Astrocyte of the spinal cord (primary cell): Measurements from ENCODE around the gene C5orf47.

Experiments used
- DNase-seq: peaks from one replicate; pipeline ENCODE4 v3.0.0; 2011; ENCODE audit warnings: low read depth, low spot score
- H3K4me3 ChIP-seq: 2 replicates; pipeline ENCODE4 v1.5.1; 2011; ENCODE audit warnings: low read depth, mild to moderate bottlenecking, low read length, moderate library complexity
- in situ Hi-C: cut with HindIII; loops from 2 replicates; pipeline ENCODE4 v1.10.0; 2017; ENCODE audit warnings: low sequenced_read_pairs
- TF ChIP-seq, protein P1 (sequence below): IDR thresholded peaks from 2 replicates; pipeline ENCODE4 v1.5.1; 2012; ENCODE audit warnings: low read depth, mild to moderate bottlenecking, low read length, inconsistent platforms

C5orf47 gene

DNA sequence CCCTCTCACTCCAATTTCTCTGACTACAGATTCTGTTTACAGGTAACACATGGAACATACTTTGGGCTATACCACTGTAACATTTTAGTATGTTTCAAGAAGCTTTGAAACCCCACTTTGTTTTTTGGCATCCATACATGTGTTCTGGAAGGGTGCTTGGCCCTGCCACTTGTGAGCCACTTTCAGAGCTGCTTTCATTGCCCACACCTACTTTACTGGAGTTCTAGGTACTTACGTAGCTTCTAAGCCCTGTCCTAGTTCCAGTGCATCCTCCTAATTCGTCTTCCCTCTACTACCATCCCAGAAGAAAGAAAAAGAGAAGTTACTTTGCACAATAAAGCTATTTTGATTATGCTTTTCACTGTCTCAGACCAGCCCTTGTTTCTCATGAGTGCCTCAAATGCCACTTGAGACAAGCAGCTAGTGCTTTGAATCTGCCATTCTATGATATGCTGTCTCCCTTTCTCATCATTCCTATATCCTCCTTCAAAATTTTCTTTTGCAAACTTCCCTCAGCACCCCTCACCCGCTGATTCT lies 26.5 kb upstream of the C5orf47 start:
- H3K4me3 ChIP-seq = no peak overlapping the region
- TF ChIP-seq, protein P1, sequence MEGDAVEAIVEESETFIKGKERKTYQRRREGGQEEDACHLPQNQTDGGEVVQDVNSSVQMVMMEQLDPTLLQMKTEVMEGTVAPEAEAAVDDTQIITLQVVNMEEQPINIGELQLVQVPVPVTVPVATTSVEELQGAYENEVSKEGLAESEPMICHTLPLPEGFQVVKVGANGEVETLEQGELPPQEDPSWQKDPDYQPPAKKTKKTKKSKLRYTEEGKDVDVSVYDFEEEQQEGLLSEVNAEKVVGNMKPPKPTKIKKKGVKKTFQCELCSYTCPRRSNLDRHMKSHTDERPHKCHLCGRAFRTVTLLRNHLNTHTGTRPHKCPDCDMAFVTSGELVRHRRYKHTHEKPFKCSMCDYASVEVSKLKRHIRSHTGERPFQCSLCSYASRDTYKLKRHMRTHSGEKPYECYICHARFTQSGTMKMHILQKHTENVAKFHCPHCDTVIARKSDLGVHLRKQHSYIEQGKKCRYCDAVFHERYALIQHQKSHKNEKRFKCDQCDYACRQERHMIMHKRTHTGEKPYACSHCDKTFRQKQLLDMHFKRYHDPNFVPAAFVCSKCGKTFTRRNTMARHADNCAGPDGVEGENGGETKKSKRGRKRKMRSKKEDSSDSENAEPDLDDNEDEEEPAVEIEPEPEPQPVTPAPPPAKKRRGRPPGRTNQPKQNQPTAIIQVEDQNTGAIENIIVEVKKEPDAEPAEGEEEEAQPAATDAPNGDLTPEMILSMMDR = no peak
- no peak for DNase-seq
- in situ Hi-C loops = no loop called here

DNA sequence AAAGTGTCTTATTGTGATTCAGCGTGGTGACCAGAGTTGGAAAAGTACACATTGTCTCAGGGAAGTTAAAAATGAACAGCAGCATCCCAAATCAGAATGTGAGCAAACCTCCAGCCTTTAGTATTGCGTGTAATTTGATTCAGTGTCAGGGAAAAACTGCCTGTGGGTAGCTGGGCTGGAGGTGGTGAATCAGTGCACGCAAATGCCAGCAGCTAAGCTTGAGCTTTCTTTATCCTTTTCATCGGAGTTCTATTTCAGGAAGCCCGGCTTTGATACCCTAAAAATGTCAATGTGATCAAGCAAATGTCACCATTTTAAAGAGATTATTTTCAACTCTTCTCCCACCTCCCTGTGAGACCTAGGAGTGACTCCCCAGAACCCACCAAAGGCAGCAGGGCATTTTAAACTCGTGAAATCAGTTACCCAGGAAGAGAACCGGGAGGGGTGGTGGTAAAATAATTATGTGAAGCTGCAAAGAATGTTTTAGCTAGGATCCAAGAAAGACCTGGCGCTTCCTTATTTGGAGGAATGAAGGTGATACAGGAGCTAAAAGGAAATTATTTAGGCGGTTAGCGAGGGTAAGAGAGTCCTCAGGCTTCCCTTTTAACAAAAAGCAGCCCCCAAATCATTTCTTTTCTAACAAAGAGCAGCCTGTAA lies 25.7 kb upstream of the C5orf47 start:
- peak; percentile 73 for DNase-seq
- in situ Hi-C loops = no loop called here
- H3K4me3 ChIP-seq = peak overlapping the region; percentile 42
- TF ChIP-seq, protein P1 = no peak

DNA sequence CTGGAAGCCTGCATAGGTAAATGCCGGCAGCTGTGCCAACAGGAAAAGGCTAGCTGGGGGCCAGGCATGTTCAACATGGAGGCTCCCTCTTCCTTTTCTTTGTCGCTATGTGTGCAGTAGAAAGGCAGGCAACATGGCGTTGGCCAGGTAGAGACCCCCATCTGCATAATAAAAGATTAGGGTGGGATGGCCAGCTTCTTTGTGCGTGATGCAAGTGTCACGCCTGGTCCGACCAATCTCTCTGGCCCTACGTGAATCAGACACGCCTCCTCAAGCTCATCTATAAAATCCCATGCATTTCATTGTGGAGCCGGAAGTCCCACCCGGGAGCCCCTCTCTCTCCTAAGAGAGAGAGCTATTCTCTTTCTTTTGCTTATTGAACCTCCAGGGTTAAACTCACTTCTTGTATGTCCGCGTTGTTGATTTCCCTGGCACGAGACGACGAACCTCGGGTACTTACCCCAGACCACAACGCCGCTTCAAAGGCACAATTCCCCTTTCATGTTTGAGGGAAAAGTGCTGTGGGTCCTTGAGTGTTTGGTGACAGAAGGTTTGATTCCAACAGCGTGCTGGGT lies 25.0 kb upstream of the C5orf47 start:
- in situ Hi-C loops = no loop called here
- peak overlapping the region; percentile 42 for H3K4me3 ChIP-seq
- peak; percentile 64 for DNase-seq
- TF ChIP-seq, protein P1 = no peak

DNA sequence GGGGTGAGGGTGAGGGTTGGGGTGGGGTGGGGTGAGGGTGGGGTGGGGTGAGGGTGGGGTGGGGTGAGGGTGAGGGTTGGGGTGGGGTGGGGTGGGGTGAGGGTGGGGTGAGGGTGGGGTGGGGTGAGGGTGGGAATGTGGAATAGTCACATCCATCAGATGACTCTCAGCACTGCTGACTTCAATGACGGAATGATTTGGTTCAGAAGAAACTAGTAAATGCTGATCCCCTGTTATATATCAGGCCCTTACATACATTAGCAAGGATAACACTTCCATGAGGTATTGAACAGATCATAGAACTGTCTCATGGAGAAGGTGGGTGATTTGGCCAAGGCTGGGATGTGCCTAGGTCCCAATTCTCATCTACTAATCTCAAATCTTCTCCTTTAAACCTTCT lies 24.5 kb upstream of the C5orf47 start:
- no peak for DNase-seq
- no peak overlapping the region for H3K4me3 ChIP-seq
- TF ChIP-seq, protein P1 = no peak
- in situ Hi-C loops = no loop called here

DNA sequence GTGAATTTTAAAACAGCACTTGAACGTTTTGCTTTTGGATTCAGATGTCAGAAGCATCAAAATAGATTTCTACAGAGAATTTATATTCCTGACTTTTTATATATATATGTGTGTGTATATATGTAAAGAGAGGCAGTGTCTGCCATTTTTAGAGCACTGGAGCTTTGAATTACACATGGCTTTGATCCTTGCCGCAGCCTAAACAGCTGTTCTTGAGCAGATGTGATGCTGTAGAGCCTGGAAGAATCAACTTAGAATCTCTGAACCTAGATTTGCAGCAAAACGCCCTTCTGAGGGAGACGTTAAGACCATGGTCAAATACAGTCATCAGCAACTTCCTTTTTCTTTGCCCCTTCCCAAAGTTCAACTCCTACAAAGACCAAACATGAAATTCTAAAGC lies 21.7 kb upstream of the C5orf47 start:
- no peak overlapping the region for H3K4me3 ChIP-seq
- in situ Hi-C loops = no loop called here
- TF ChIP-seq, protein P1 = no peak
- DNase-seq = no peak

DNA sequence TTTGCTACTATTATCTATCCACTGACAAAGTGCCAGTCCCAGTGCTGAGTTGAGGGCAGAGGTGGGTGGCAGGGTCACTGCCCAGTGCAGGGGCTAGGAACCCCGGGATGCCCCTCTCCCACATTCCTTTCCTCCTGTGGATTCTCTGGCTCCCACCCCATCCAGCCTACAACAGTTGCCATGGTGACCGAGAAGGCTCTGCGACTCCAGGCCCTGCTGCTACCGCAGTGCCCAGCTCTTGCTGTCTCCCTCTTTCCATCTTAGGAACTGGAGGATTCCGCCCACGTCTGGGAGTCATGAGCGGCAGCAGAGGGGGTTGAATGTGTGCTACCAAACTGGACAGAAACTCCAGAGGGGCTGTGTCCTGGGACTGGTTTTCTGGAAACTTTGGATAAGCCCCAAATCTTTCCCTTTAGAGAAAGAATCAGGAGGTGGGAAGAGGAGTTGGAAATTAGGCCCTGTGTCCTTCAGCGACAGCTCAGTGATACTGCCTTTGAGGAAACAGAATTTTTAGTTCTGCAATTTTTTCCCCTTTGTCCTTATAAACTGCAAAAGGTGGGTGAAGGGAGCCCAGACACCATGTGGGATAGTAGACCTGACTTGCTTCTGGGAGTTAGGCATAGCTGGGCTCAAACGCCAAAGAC lies 20.7 kb upstream of the C5orf47 start:
- TF ChIP-seq, protein P1 = no peak
- H3K4me3 ChIP-seq = no peak overlapping the region
- DNase-seq = no peak
- in situ Hi-C loops = no loop called here
